DLD1 (cell line): ENCODE measurements around the gene SLC17A7.

Experiments
- in situ Hi-C: cut with HindIII; loops from 2 replicates; pipeline ENCODE4 v1.10.0; 2017; ENCODE audit warnings: low sequenced_read_pairs

The SLC17A7 gene

DNA sequence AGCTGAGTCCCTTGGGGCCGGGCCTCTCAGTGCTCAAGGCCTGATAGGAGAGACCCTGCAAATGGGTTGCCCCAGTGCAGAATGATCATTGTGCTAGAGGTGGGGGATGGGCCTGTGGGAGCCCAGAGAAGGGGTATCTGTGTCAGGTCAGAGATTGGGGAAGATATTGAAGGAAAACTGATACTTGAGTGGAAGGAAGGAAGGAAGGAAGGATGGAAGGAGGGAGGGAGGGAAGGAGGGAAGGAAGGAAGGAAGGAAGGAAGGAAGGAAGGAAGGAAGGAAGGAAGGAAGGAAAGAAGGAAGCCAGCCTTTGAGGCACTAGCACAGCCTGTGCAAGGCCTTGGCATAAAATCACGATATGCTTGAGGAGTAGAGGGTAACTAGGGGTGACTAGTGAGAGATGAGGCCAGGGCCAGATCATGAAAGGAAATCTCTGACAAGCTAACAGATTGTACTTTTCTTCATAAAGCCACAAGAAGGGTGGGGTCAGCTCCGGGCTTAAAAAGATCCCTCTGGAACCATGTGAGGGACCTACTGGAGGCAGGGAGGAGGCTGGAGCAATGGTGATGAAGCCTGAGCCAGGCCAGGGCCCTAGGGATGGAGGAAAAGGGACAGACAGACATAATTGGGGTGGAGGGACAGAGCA, 29.5 kb downstream of the SLC17A7 start:
- in situ Hi-C loops = no loop called here

DNA sequence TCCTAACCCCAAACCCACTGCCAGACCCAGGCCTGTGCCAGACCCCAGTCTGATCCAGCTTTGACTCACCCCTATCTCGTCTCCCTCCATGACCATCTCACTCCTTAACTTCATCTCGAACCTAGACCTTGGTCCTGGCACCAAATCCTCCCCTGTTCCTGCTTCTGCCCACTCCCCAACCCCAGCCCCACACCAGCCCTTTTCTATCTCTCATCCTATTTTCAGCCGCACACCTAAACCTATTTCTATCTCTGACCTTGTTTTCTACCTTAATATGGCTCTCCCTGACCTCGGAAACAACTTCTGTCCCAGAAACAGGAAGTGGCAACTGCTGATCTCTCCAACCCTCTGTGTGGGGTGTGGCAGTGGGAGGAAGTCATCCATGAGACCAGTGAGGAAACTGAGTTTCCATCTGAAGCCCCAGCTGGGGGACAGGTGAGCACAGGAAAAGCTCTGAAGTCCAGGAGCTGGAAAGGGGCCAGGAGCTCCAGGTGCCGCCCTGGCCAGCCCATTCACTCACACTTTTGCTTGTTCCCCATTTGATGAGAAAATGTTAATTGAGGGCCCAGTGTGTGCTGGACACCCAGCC, 31.8 kb downstream of the SLC17A7 start:
- in situ Hi-C loops = no loop called here

DNA sequence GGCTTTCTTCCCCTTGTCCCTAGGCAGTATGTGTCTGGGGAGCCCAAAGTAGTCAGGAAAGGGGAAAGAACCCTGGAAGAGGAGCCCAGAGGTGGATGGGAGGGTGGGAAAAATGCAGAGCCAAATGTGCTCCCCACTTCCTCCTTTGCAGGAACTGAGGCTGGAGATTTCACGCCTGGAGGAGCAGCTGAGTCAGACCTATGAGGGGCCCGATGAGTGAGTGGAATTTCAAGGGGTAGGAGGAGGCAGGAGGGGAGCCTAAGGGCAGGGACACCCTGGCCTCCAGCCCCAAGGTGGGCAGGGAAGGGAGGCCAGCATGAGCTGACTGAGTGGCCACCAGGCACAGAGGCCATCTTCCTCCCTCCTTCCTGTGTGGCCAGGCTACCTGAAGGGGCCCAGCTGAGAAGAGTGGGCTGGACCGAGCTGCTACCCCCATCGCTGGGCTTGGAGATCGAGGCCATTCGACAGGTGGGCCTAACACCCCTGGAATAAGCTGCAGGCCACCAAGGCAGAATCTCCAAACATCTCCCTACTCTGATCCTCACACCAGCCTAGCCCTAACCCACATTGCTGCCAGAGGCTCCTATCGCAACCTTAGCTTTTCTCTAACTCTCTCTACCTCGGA, 32.4 kb downstream of the SLC17A7 start:
- in situ Hi-C loops = no loop called here

DNA sequence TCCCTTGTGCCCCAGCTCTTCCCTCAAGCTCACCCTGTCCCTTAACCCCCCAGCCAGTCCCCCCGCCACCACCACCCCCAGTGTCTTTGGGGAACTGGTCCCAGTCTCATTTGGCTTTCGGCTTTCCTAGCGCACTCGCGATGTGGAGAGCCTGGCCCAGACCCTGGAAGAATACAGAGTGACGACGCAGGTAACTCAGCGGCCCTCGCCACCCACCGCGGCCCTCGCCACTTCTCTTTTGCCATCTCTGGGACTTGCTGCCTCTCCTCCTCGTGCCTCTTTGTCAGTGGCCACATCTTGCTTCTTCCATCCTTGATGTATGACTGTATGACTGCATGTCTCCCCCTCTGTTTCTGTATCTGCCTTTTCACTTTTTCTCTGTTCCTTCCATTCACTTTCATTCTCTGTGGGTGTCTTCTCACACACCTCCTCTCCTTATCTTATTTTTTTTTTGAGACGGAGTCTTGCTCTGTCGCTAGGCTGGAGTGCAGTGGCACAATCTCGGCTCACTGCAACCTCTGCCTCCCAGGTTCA, 33.8 kb downstream of the SLC17A7 start:
- in situ Hi-C loops = no loop called here

DNA sequence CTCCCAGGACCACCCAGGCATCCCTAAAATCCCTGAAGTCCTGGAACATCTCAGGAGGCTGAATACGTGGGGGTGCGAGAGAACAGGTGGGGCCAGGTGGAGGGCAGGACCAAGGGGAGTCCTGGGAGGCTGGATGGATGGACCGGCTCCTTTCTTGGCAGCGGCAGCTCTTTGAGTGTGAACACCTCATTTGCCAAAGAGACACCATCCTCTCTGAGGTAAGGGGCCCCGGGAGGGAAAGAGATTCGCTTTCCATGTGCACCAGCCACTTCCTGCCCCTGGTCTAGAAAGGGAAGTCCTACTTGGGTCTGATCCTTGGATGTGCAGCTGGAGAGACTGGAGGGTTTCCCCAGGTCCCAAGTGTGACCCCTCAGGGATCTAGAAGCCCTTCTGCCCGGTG, 34.2 kb downstream of the SLC17A7 start:
- in situ Hi-C loops = no loop called here

DNA sequence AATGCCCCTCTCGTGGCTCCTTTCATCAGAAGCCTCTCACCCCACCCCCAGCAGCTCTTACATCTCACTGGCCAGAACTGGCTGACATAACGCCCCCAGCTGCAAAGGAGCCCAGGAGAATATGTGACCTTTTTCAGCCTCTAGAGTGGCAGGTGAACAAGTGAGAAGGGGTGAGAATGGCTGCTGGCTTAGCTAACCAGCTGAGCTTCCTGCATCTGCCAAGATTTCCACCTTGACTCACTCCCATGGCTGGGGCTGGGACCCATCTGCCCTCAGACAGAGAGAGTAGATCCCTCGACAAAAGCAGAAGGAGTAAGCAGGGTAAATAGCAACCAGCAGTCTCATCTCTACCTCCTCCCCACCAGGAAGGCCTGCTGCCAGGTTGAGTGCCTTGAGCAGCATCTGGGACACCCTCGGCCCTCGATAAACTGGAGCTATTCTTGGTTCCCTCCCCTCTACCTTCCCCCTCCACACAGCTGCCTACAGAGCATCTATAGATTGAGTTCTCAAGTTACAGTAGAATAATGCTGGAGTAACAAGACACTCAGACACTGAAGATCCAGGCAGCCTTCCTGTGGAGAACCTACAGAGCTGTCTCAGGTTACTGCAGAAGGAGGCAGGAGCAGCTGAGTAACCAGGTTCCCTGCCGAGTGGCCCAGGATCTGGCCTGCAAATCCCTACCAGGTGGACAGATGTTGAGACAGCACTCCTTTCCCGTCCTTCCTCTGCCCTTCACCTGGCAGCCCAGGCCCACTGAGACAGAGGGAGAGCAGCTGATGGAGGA, 37.7 kb downstream of the SLC17A7 start:
- in situ Hi-C loops = no loop called here

DNA sequence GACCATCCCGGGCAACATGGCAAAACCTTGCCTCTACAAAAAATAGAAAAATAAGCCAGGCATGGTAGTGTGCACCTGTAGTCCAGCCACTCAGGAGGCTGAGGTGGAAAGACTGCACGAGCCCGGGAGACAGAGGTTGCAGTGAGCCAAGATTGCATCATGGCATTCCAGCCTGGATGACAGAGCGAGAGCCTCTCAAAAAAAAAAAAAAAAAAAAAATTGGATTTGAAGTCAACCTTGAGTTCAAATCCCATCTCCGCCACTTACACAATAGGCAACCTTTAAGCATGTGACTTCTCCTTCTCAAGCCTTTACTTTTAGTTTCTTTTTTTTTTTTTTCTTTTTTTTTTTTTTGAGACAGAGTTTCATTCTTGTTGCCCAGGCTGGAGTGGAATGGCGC, 41.3 kb downstream of the SLC17A7 start:
- in situ Hi-C loops = no loop called here

DNA sequence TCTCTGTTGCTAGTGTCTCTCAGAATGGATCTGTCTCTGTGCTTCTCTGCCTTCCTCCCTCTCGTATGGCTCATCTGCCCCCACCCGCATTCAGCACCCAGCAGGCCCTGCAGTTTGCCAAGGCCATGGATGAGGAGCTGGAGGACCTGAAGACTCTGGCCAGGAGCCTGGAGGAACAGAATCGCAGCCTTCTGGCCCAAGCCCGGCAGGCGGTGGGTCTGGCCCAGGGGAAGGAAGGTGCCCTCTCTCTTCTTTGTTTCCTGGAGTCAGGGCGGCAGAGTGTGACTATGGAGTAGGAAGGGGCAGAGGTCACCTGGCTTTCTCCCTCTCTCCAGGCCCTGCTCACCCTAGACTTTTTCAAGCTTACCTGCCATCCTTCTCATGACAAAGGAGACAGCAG, 42.4 kb downstream of the SLC17A7 start:
- in situ Hi-C loops = no loop called here

DNA sequence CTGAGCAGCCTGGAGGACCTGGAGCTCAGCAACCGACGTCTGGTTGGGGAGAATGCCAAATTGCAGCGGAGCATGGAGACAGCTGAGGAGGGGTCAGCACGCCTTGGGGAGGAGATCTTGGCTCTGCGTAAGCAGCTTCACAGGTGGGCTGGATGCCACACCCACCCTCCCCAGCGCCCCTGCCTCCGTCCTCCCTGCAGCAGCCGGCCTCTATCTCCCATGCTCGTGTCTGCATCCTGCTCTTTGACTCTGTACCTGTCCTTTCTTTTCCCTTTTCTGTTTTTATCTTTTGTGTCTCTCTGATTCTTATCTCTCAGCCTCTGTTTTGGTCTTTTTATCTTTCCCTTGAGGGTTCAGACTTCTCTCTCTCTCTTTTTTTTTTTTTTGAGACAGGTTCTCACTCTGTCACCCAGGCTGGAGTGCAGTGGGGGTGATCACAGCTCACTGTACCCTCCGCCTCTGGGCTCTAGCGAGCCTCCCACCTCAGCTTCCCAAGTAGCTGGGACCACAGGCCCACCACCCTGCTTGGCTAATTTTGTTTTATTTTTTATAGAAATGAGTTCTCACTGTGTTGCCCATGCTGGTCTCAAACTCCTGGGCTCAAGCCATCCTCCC, 43.2 kb downstream of the SLC17A7 start:
- in situ Hi-C loops = no loop called here

DNA sequence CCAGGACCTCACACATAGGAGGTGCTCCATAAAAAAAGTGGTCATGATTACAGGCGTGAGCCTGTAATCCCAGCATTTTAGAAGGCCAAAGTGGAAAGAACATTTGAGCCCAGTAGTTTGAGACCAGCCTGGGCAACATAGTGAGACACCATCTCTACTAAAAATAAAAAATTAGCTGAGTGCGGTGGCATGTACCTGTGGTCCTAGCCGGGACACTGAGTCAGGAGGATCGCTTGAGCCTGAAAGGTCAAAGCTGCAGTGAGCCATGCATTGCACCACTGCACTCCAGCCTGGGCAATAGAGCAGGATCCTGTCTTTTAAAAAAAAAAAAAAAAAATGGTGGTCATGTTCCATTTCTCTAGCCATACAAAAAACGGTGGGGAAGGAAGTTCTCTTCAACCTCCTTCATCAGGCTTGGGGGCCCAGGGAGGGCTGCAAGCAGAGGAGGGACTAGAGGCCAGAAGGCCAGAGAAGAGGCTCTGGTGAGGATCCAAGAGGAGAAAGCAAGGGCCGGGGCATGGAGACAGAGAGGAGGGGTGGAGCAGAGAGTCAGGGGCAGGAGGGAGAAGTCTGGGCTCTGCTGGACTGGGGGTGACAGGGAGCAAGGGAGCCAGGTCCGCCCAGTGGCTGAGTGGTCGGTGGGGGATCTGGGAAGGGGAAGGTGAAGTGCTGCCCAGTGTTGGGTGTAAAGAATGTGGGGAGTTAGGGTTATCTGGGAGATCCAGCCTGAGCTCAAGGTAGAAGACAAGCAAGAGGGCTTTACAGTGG, 44.4 kb downstream of the SLC17A7 start:
- in situ Hi-C loops = no loop called here

DNA sequence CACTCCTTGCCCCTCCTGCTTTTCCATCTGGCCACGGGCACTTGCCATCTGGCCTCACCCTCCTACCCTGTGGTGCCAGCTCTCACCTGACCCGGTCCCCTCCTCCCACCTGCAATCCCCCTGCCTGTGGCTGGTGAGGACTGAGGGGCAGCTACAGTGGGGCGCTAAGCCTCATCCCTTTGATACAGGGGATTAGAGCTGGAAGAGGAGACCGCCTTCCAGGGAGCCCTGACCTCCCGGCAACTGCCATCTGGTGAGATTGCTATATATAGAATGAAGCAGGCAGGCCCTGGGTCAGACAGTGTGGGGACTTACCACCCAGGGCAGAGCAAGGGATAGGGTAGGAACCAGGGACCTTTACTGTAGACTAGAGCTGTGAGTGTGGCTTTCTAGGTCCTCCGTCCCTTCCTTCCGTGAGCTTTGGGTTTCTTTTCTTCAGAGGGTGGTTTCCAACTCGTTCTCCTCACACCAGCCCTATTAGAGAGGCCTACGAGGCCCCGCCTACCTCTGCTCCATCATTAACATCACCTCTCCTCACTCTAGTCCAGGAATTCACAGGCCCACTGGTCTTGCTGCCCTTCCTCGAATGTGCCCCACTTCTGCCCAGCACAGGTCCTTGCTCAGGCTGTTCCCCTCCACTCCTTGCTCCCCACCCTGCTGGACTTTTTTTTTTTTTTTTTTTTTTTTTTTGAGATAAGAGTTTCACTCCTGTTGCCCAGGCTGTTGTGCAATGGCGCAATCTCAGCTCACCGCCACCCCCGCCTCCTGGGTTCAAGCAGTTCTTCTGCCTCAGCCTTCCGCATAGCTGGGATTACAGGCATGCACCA, 45.5 kb downstream of the SLC17A7 start:
- in situ Hi-C loops = no loop called here

DNA sequence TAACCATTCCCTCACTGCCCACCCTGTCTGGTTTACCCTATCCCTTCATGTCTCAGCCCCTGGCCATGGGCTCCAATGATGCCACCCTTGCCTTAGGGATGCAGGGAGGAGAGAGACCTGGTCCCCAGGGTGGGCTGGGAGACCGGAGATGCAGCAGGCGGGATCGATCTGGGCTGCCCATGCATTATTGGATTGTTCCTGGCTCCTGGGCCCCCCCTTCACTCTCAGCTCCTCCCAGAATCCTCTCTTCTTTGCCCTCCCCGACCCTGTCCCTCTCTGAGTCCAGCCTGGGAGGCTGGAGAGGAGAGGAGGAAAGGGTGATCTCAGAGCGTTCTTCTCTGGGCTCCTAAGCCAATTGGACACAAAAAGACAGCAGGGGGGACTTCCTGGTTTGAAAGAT, 47.4 kb downstream of the SLC17A7 start:
- in situ Hi-C loops = no loop called here

DNA sequence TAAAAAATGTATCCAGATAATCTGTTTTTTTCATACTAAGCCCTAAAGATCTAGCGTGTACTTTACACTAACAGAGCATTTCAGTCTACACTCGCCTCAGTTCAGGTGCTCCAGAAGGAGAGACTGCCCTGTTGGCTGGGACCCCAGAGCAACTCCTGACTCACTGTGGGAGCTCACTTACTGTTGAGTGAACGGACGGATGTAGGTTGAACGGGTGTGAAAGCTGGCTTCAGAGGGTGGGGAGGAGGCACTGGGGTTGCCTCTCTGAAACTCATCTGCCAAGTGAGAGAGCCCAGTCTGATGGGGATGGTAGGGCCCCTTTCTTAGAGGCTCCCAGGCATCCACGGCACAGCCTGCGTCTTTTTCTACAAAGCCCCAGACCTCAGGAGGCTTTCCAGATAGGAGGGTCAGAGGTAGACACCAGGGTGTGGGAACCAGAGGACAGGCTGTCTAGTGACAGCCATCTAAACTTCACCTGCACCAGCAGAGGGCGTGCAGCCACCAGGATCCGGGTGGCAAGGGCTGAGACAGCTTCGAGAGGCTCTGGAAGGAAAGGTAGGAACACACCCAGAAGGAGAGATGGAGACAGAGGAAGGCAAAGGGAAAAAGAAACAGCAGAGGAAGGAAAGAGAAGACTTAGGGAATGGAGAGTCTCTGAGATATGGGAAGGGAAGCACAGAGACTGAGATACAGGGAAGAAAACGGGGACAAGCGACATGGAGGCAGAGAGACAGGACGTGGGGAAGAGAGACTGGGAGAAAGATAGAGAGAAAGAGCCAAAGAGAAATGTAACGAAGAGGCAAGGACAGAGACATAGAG, 49.5 kb downstream of the SLC17A7 start:
- in situ Hi-C loops = no loop called here

DNA sequence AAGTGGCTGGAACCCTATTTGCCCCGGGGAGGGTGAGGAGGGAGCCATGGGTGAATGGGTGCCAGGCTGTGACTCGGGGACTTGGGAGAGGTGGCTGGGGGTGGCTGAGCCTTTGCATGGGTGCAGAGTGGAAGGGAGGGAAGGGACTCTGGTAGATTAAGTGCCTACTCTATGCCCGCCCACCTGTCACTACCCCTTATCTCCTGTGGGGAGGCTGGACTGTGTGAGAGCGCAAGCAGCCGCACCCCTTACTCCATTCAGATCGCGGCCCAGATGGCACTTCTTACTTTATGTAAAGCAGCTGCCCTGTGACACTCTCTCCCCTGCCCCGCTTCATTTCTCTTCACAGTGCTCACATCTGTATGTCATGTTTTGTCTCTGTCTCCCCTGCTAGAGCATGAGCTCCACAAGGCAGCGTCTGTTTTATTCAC, 50.4 kb downstream of the SLC17A7 start:
- in situ Hi-C loops = no loop called here

DNA sequence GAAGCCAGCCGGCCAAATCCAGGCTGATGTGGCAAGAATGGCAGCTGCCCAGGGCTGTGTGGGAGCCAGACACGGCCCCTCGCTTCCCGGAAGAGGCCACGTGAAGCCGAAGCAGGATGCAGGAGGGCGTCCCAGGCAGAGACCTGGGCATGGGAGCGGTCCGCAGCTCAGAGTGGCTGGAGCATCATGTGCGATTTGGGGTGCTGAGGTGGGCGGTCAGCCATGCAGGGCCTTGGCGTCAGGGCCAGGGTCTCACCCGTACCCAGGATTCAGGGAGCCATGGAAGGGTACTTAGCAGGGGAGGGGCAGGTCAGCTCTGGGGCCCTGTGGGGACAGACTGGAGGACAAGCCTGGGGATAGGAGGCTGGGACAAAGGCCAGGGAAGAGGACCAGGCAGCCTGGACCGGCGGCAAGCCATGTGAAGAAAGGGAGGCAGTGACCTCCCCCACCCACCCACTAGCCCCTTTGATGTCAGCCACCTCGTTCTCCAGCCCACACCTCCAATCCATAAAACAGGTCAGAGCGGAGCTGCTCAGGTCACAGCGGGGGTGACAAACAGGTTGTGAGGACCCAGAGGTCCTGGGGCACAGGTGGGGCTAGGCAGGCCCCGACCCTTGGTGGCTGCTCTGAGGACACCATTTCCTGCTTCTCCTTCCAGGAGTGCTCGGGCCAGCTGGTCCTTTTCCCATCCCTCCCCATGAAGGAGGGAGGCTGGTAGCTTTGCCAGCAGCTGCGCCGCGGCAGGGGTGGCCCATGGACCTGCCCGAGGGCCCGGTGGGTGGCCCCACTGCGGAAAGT, 51.0 kb downstream of the SLC17A7 start:
- in situ Hi-C loops = no loop called here

DNA sequence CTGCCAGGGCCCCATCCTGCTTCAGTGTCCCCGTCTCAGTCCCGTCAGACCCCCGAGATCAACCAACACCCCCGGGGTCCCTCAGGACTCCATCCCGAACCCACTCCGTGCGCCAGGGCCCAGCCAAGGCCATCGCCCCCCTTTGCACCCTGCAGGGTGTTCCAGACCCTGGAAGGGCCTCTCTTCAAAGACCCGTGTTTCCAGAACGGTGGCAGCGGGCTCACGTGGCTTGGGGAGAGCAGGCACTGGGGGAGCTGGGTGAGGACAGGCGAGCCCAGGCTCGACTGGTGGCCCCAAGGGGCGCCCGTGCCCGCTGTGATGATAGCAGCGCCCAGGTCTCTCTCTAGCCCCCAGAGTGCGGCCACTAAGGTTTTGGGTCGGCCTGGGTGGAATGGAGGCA, 51.9 kb downstream of the SLC17A7 start:
- in situ Hi-C loops = no loop called here

DNA sequence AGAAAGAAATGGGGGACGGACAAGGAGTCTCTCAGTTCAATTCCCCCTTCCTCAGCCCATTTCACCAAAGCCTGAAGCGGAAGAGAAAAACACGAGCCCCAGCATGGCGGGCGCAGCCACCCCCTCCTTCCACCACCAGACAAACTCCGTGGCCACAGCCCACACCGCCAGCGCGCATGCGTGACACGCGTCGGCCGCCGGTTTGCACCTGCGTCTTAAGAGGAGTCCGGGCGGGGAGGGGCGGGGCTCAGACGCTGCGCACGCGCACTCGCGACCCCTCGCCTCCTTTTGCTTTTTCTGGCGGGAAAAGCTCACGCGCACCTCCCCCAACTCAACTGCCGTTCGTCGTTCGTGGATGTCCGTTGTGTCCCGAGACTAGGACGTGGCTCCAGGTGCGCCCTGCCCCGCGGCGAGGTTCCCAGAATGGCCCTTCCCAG, 53.4 kb downstream of the SLC17A7 start, which contains the start of gene KASH5:
Gene KASH5 (plus strand): TSS at position 314 of the 437 bp plus-strand sequence. CDS start 2,635 bp downstream, outside the sequence.
- in situ Hi-C loops = no loop called here

DNA sequence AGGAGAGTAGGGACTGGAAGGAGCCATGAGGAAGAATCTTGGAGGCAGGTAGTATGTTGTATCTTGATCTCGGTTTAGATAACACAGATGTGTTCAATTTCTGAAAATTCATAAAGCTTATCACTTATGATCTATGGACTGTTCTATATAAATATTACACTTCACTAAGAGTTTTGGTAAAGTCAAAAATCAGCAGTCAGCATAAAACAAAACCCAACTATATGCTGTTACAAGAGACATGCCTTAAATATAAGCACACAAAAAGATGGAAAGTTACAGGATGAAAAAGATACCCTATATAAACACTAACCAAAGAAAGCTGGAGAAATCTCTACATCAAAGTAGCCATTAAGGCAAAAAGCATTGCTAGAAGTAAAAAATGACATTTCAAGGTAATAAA, 57.7 kb downstream of the SLC17A7 start:
- in situ Hi-C loops = no loop called here
